ENCODE results near the gene FKBP9. TPM values are rescaled to one million over a fixed set of nuclear protein-coding genes. Genes with fewer than 3 reads are reported as not detected.
A peak's percentile ranks its signal among the peaks of the same experiment; 100 is the strongest.

Gene FKBP9
- total RNA-seq, 1 experiment from 2014 or later = 11.1 TPM

DNA sequence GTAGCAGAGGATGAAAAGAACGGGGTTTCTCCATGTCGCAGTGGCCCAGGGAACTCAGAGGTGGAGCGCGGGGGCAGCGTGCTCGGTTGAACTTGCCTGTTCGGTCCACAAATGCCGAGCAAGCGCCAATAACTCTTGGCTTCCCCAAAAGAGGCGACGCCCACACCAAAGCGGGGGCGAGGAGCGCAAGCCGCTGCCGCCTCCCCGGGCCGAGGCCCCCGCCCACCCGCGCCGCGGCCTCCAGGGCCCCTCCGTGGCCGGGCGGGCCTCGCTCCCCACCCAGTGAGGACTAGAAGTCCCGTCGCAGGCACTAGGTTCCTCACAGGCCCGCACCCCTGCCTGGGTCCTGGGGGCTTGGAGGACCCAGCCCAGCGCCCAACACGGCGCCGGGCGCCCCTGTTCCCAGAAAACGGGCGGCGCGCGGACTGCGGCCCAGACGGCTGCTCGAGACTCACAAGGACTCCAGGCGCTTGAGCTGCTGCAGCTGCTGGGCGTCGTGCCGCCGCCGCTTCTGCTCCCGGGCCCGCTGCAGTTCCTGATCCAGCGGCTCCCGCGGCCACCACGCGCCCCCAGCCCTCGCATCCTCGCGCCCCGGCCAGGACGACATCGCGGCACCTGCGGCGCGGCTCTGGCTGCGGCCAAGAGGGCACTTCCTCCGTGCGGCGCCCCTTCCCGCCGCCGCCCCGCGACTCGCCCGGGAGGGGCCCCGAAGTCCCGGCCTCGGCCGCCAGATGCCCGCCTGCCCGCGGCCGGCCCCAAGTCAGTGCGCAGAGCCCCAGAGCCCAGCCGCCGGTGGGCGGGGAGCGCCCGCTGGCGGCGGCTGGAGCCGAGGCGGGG lies 14.6 kb upstream of the FKBP9 start:
- DNase-seq = peak; percentile 82
- H4K8ac ChIP-seq (replicated peaks; ENCODE audit: insufficient read length, low read depth, low read length) = no peak overlapping the region
- H3K27me3 ChIP-seq (ENCODE audit: insufficient read depth, low read length) = peaks cover 49% of the 10 kb centered on the region
- no peaks in the 10 kb centered on the region for H4K20me1 ChIP-seq (ENCODE audit: control insufficient read depth, insufficient read depth, insufficient read length)
- peaks cover 99% of the 10 kb centered on the region for H3K27me3 Mint-ChIP-seq (ENCODE audit: low read depth)
- no peak overlapping the region for H3K4ac ChIP-seq (ENCODE audit: low read depth, low read length)
- H3K23ac ChIP-seq (ENCODE audit: insufficient read length, low read depth, low read length) = no peak overlapping the region
- no peak overlapping the region for H2BK5ac ChIP-seq (ENCODE audit: insufficient read length, low read length)
- H3K27ac Mint-ChIP-seq = no peak overlapping the region
- H3K79me1 ChIP-seq (ENCODE audit: insufficient read depth, low read depth, low read length, poor library complexity, severe bottlenecking) = no peaks in the 10 kb centered on the region
- peaks cover 6 to 15% of the 10 kb centered on the region in 2 experiments for H3K9me3 Mint-ChIP-seq
- peaks cover 0 to 4% (median 1%) of the 10 kb centered on the region in 3 experiments; a peak in 4 of 7 replicates for H3K36me3 Mint-ChIP-seq (ENCODE audit: insufficient read depth in 1 of 3, low read depth in 3 of 3)
- H3K4me1 ChIP-seq (ENCODE audit: insufficient read depth, low read length) = no peaks in the 10 kb centered on the region
- H2BK15ac ChIP-seq (ENCODE audit: low read depth, low read length) = no peak overlapping the region
- no peak overlapping the region for H2AK5ac ChIP-seq (ENCODE audit: insufficient read length, low read length)
- H4K5ac ChIP-seq (ENCODE audit: insufficient read length, low read depth, low read length) = no peak overlapping the region
- H3K4me1 Mint-ChIP-seq = peaks cover 14% of the 10 kb centered on the region in 2 experiments
- H2AFZ ChIP-seq (ENCODE audit: low read length) = no peak overlapping the region
- no peak overlapping the region for H3K27ac ChIP-seq (ENCODE audit: insufficient read length, low read depth, low read length)
- no peaks in the 10 kb centered on the region for H3K9me3 ChIP-seq (ENCODE audit: control insufficient read depth, low read depth, low read length)
- peak overlapping the region; percentile 47 for H3K4me2 ChIP-seq (ENCODE audit: insufficient read depth, insufficient read length, low read length)
- no peak overlapping the region for H3K56ac ChIP-seq (ENCODE audit: insufficient read length, low read depth, low read length)
- H3K4me3 Mint-ChIP-seq = peak overlapping the region; percentile 62 to 86
- no peak overlapping the region for H2BK12ac ChIP-seq (ENCODE audit: insufficient read length, low read depth, low read length)
- WGBS (ENCODE audit: extremely low coverage, insufficient read length, low lambda C conversion rate) = no CpG with 5 or more reads among the region's 95 CpGs
- H3K14ac ChIP-seq (ENCODE audit: insufficient read depth, low read length) = peak overlapping the region; percentile 8; the same call in 1 of the 2 replicates
- TF ChIP-seq, protein P1, sequence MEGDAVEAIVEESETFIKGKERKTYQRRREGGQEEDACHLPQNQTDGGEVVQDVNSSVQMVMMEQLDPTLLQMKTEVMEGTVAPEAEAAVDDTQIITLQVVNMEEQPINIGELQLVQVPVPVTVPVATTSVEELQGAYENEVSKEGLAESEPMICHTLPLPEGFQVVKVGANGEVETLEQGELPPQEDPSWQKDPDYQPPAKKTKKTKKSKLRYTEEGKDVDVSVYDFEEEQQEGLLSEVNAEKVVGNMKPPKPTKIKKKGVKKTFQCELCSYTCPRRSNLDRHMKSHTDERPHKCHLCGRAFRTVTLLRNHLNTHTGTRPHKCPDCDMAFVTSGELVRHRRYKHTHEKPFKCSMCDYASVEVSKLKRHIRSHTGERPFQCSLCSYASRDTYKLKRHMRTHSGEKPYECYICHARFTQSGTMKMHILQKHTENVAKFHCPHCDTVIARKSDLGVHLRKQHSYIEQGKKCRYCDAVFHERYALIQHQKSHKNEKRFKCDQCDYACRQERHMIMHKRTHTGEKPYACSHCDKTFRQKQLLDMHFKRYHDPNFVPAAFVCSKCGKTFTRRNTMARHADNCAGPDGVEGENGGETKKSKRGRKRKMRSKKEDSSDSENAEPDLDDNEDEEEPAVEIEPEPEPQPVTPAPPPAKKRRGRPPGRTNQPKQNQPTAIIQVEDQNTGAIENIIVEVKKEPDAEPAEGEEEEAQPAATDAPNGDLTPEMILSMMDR (conservative IDR thresholded peaks at IDR 0.05) = peak; percentile 56; the same call in 2 of the 3 replicates
- no peak overlapping the region for H3T11ph ChIP-seq (ENCODE audit: low read length)
- H2BK120ac ChIP-seq (ENCODE audit: low read depth, low read length, poor library complexity, severe bottlenecking) = no peak overlapping the region
- H2BK20ac ChIP-seq (ENCODE audit: low read depth, low read length, poor library complexity, severe bottlenecking) = no peak overlapping the region
- H3K9ac ChIP-seq (ENCODE audit: extremely low read depth, insufficient read length, low read length) = no peak overlapping the region
- no peak overlapping the region for H4K91ac ChIP-seq (ENCODE audit: insufficient read length, low read depth, low read length)
- H3K79me2 ChIP-seq (ENCODE audit: insufficient read depth, low read length) = no peaks in the 10 kb centered on the region
- no peak overlapping the region for H3K18ac ChIP-seq (ENCODE audit: insufficient read length, low read depth, low read length)
- peaks cover 10% of the 10 kb centered on the region for H3K23me2 ChIP-seq (ENCODE audit: insufficient read length, low read depth, low read length, poor library complexity, severe bottlenecking)

Data from H9 (cell line).